SIG-M5 treated with dmso at 0.1 percent for 504 hours (cell line): ENCODE results near the gene DPH1.

Source experiments
- DNase-seq: peaks from one replicate; lab custom pipeline; 2025; ENCODE audit not compliant: unreplicated experiment; lab: John Stamatoyannopoulos, UW

DPH1 gene

GRCh38 chr17:2049333-2050299 lies 19.7 kb downstream of the DPH1 start:
- peak; percentile 55 for DNase-seq

GRCh38 chr17:2050300-2051060 lies 20.5 kb downstream of the DPH1 start:
- no peak for DNase-seq

- no peak for DNase-seq
These were observed 21.3 kb downstream of the DPH1 start for GRCh38 chr17:2051061-2051932.

GRCh38 chr17:2051933-2052559 lies 22.1 kb downstream of the DPH1 start:
- DNase-seq: no peak

- DNase-seq: peak; percentile 49
These were observed 23.7 kb downstream of the DPH1 start for GRCh38 chr17:2053380-2054261.

- DNase-seq: no peak
These were observed 24.2 kb downstream of the DPH1 start for GRCh38 chr17:2054262-2054511.

- DNase-seq: peak; percentile 54
These were observed 24.7 kb downstream of the DPH1 start, which contains the start of gene HIC1 for GRCh38 chr17:2054512-2055291. TSS of gene HIC1 (plus strand) at chr17:2055103. CDS start at chr17:2056691, 1,588 bp downstream.

- no peak for DNase-seq
These were observed 25.6 kb downstream of the DPH1 start for GRCh38 chr17:2055292-2056205.

- no peak for DNase-seq
These were observed 26.5 kb downstream of the DPH1 start for GRCh38 chr17:2056206-2057174.

- DNase-seq: no peak
These were observed 27.3 kb downstream of the DPH1 start for GRCh38 chr17:2057175-2057759.

GRCh38 chr17:2057760-2058585 lies 28.0 kb downstream of the DPH1 start:
- DNase-seq: no peak

- DNase-seq: peak; percentile 57
These were observed 28.9 kb downstream of the DPH1 start for GRCh38 chr17:2058586-2059546.

- DNase-seq: no peak
These were observed 29.8 kb downstream of the DPH1 start for GRCh38 chr17:2059547-2060384.

GRCh38 chr17:2060385-2060658 lies 30.4 kb downstream of the DPH1 start:
- no peak for DNase-seq
